ENCODE results near the gene U2AF2.

DNA sequence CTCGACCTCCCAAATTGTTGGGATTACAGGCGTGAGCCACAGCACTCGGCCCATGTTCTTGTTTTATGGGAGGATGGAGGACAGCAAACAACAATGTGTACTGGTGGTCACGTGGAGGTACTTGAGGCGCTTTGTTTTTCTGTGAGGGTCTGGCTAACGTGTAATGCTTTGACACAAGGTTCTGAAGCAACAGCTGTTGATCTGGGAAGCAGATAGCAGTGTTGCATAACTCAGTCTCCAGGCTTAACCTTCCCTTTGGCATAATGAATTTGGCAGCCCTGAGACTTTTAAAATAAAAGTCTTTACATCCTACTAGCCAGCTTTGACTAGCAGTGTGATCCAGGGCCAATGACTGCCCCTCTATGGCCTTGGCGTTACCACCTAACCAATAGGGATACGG, 21.0 kb upstream of the U2AF2 start:
- no peak for TF ChIP-seq EZH2phosphoT487 (IDR thresholded peaks at IDR 0.05; ENCODE audit: low read depth)
- TF ChIP-seq, protein P1, sequence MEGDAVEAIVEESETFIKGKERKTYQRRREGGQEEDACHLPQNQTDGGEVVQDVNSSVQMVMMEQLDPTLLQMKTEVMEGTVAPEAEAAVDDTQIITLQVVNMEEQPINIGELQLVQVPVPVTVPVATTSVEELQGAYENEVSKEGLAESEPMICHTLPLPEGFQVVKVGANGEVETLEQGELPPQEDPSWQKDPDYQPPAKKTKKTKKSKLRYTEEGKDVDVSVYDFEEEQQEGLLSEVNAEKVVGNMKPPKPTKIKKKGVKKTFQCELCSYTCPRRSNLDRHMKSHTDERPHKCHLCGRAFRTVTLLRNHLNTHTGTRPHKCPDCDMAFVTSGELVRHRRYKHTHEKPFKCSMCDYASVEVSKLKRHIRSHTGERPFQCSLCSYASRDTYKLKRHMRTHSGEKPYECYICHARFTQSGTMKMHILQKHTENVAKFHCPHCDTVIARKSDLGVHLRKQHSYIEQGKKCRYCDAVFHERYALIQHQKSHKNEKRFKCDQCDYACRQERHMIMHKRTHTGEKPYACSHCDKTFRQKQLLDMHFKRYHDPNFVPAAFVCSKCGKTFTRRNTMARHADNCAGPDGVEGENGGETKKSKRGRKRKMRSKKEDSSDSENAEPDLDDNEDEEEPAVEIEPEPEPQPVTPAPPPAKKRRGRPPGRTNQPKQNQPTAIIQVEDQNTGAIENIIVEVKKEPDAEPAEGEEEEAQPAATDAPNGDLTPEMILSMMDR (IDR thresholded peaks at IDR 0.05; ENCODE audit: low read depth, low read length) = no peak

All from OCI-LY3 (cell line).